ENCODE data around the gene LOC128125822.

LOC128125822 gene

DNA sequence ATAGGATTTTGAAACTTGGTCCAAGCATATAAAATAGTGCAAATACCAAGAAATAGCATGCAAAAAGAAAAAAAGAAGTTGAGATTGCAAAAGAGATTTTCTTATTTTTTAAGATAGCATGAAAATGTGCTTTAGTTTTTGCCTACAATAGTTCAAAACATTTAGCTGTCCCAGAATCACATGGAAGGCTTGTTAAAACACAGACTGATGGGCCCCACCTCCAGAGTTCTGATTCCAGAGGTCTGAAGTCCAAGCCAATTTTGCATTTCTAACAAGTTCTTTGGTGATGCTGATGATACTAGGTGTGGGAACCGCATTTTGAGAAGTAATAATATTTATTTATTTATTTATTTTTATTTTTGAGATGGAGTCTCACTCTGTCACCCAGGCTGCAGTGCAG is 33.7 kb upstream of the LOC128125822 start:
- intact Hi-C loops (cut with DNase I), result no loop called here
- no peak for TF ChIP-seq POLR2A (IDR thresholded peaks at IDR 0.05)
- Histone ChIP-seq H3K27ac (peak overlapping the region in 2 of 3 donors; percentile 28 to 41), H3K36me3 (no peaks in the 10 kb centered on the region), H3K4me1 (peaks cover 0 to 27% (median 12%) of the 10 kb centered on the region in 4 donors), H3K27me3 (no peaks in the 10 kb centered on the region), H3K9me3 (no peaks in the 10 kb centered on the region), H3K4me3 (no peak overlapping the region)
- DNase-seq (peak in 1 of 3 donors; percentile 55), ATAC-seq (peak in 3 of 4 donors; percentile 69 to 84 (median 76))
- WGBS (ENCODE audit: insufficient coverage, low coverage, low lambda C conversion rate, missing lambda C conversion rate), result 75% methylated on average over 1 of the region's 1 CpG

DNA sequence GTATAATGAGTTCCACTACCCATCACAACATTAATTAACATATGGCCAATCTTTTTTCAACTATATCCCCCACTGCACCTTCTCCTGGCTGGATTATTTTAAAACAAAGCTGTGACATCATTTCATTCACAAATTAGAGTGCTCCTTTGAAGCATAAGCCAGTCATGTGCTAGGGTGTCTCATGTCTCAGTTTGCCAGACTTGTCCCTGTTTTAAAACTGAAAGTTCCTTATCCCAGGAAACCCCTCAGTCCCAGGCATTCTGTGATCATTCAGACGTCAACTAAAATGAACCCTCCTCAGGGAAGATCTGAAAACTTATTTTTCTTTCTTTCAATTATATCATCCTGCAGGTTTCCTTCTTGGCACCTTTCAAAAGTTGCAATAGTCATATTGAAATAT is 29.3 kb upstream of the LOC128125822 start:
- DNase-seq, result no peak
- WGBS (ENCODE audit: insufficient coverage, low coverage, low lambda C conversion rate, missing lambda C conversion rate), result 80% methylated on average over 1 of the region's 1 CpG
- ATAC-seq, result no peak

DNA sequence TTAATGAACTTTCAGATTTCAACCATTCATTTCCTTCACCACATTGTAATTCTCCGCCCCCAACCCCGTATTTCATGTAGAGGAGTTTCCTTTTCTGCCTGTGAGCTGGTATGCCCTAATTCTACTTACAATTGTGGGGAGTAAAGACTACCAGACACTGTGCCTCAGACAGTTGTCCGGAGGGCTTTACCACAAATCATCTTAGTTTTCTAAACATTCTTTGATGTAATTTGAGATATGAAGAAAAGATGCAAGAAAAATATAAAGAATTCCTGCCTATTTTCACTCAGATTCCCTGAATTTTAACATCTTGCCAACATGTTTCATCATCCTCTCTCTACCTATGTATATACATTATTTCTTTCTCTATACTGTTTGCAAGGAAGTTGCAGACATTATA is 28.3 kb upstream of the LOC128125822 start:
- TF ChIP-seq, protein P1, sequence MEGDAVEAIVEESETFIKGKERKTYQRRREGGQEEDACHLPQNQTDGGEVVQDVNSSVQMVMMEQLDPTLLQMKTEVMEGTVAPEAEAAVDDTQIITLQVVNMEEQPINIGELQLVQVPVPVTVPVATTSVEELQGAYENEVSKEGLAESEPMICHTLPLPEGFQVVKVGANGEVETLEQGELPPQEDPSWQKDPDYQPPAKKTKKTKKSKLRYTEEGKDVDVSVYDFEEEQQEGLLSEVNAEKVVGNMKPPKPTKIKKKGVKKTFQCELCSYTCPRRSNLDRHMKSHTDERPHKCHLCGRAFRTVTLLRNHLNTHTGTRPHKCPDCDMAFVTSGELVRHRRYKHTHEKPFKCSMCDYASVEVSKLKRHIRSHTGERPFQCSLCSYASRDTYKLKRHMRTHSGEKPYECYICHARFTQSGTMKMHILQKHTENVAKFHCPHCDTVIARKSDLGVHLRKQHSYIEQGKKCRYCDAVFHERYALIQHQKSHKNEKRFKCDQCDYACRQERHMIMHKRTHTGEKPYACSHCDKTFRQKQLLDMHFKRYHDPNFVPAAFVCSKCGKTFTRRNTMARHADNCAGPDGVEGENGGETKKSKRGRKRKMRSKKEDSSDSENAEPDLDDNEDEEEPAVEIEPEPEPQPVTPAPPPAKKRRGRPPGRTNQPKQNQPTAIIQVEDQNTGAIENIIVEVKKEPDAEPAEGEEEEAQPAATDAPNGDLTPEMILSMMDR (IDR thresholded peaks at IDR 0.05), result no peak
- no peak for TF ChIP-seq POLR2A (IDR thresholded peaks at IDR 0.05)
- DNase-seq, result no peak
- ATAC-seq, result no peak
- H3K36me3 ChIP-seq, result no peaks in the 10 kb centered on the region
- no peak overlapping the region for H3K27ac ChIP-seq
- intact Hi-C loops (cut with DNase I), result no loop called here
- H3K4me1 ChIP-seq, result peaks cover 0 to under 1% (median 0%) of the 10 kb centered on the region in 4 donors
- no peak overlapping the region for H3K4me3 ChIP-seq
- WGBS (ENCODE audit: insufficient coverage, low coverage, low lambda C conversion rate, missing lambda C conversion rate), result 73% methylated on average over 3 of the region's 3 CpGs
- no peaks in the 10 kb centered on the region for H3K9me3 ChIP-seq
- H3K27me3 ChIP-seq, result no peaks in the 10 kb centered on the region

More for the DNA sequence above, 29.3 kb upstream of the LOC128125822 start:
- H3K27ac ChIP-seq, result no peak overlapping the region
- no peak overlapping the region for H3K4me3 ChIP-seq
- no peak for TF ChIP-seq POLR2A (IDR thresholded peaks at IDR 0.05)
- TF ChIP-seq, protein P1 (IDR thresholded peaks at IDR 0.05), result no peak
- H3K4me1 ChIP-seq, result peaks cover 0 to 10% (median 5%) of the 10 kb centered on the region in 4 donors
- no peaks in the 10 kb centered on the region for H3K27me3 ChIP-seq
- H3K36me3 ChIP-seq, result no peaks in the 10 kb centered on the region
- no peaks in the 10 kb centered on the region for H3K9me3 ChIP-seq
- intact Hi-C loops (cut with DNase I), result no loop called here

- ATAC-seq, result no peak
- Histone ChIP-seq H3K9me3 (no peaks in the 10 kb centered on the region), H3K4me3 (no peak overlapping the region), H3K4me1 (no peaks in the 10 kb centered on the region), H3K27me3 (no peaks in the 10 kb centered on the region), H3K27ac (no peak overlapping the region), H3K36me3 (no peaks in the 10 kb centered on the region)
- no peak for DNase-seq
- WGBS (ENCODE audit: insufficient coverage, low coverage, low lambda C conversion rate, missing lambda C conversion rate), result 88% methylated on average over 5 of the region's 6 CpGs
- intact Hi-C loops (cut with DNase I), result no loop called here
- TF ChIP-seq, protein P1 (IDR thresholded peaks at IDR 0.05), result no peak
- no peak for TF ChIP-seq POLR2A (IDR thresholded peaks at IDR 0.05)
Observed at GRCh38 chr6:63546236-63546635, 26.0 kb upstream of the LOC128125822 start.

DNA sequence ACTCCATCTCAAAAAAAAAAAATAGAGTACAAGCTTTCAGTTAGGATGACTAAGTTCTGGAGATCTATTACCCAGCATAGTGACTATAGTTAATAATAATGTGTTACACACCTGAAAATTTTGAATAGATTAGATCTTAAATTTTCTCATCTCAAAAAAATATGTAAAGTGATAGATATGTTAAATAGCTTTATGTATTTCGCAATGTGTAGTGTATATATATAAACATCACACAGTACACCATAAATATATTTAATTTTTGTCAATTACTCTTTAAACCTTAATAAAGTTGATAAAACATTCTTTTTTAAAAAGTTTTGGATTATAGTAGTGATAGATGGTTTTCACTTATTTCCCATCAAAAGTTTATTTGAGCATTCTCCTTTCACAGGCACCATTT is 25.6 kb upstream of the LOC128125822 start:
- Histone ChIP-seq H3K9me3 (no peaks in the 10 kb centered on the region), H3K27ac (no peak overlapping the region), H3K27me3 (no peaks in the 10 kb centered on the region), H3K36me3 (no peaks in the 10 kb centered on the region), H3K4me3 (no peak overlapping the region), H3K4me1 (no peaks in the 10 kb centered on the region)
- DNase-seq (no peak), ATAC-seq (no peak)
- intact Hi-C loops (cut with DNase I), result no loop called here
- WGBS (ENCODE audit: insufficient coverage, low coverage, low lambda C conversion rate, missing lambda C conversion rate), result 95% methylated on average over 1 of the region's 1 CpG
- TF ChIP-seq POLR2A (IDR thresholded peaks at IDR 0.05), result no peak
- TF ChIP-seq, protein P1 (IDR thresholded peaks at IDR 0.05), result no peak

Measured in right lobe of liver (tissue), 6 donors.